HepG2 (cell line): Measurements from ENCODE around the gene CST3. TPM values are rescaled to one million over a fixed set of nuclear protein-coding genes. Genes with fewer than 3 reads are reported as not detected.
A peak's percentile ranks its signal among the peaks of the same experiment; 100 is the strongest.

Experiments used
- AHR ChIP-seq: IDR thresholded peaks from 2 replicates; pipeline ENCODE4 v1.6.1; 2018; ENCODE audit warnings: missing genetic modification reagents, missing compliant biosample characterization
- BATF2 ChIP-seq: sonication (generic); formaldehyde crosslinking; IDR thresholded peaks from 2 replicates; pipeline ENCODE4 v1.8.0; 2022; ENCODE audit warnings: mild to moderate bottlenecking, missing genetic modification reagents, moderate library complexity
- CBX1 ChIP-seq: IDR thresholded peaks from one replicate; pipeline ENCODE4 v1.6.1; 2016; ENCODE audit warnings: antibody characterized with exemption, low read depth
- CC2D1A ChIP-seq: sonication (generic); formaldehyde crosslinking; IDR thresholded peaks from 2 replicates; pipeline ENCODE4 v1.8.1; 2023; ENCODE audit warnings: mild to moderate bottlenecking, missing genetic modification reagents
- CCDC6 ChIP-seq: sonication (generic); formaldehyde crosslinking; IDR thresholded peaks from 2 replicates; pipeline ENCODE4 v1.8.1; 2022; ENCODE audit warnings: mild to moderate bottlenecking, missing genetic modification reagents, moderate library complexity
- DDIT3 ChIP-seq: sonication (generic); formaldehyde crosslinking; IDR thresholded peaks from 2 replicates; pipeline ENCODE4 v1.4.0; 2020; ENCODE audit warnings: mild to moderate bottlenecking, missing genetic modification reagents
- GATAD1 ChIP-seq: IDR thresholded peaks from 2 replicates; pipeline ENCODE4 v1.6.1; 2016; ENCODE audit warnings: missing genetic modification reagents, missing compliant biosample characterization
- GATAD2A ChIP-seq: IDR thresholded peaks from 2 replicates; pipeline ENCODE4 v1.6.1; 2016
- HNRNPLL ChIP-seq: fragments of 200-400 bp; formaldehyde crosslinking; IDR thresholded peaks from 2 replicates; pipeline ENCODE4 v1.6.1; 2017; ENCODE audit warnings: mild to moderate bottlenecking, low read depth, low read length; ENCODE audit not compliant: poor library complexity, severe bottlenecking
- IKZF1 ChIP-seq: fragments of 450-650 bp; IDR thresholded peaks from 2 replicates; pipeline ENCODE4 v1.7.1; 2016
- KMT2B ChIP-seq: IDR thresholded peaks from 2 replicates; pipeline ENCODE4 v1.6.1; 2016; ENCODE audit warnings: missing genetic modification reagents, missing compliant biosample characterization
- LBX2 ChIP-seq: sonication (generic); formaldehyde crosslinking; IDR thresholded peaks from 2 replicates; pipeline ENCODE4 v1.5.0; 2020; ENCODE audit warnings: missing genetic modification reagents, mild to moderate bottlenecking, borderline replicate concordance
- MEIS1 ChIP-seq: sonication (generic); formaldehyde crosslinking; IDR thresholded peaks from 2 replicates; pipeline ENCODE4 v1.9.0; 2021; ENCODE audit warnings: mild to moderate bottlenecking, missing genetic modification reagents, moderate library complexity, borderline replicate concordance
- MLLT10 ChIP-seq: sonication (generic); formaldehyde crosslinking; IDR thresholded peaks from 2 replicates; pipeline ENCODE4 v1.4.0; 2020; ENCODE audit warnings: missing genetic modification reagents
- MLXIP ChIP-seq: sonication (generic); formaldehyde crosslinking; IDR thresholded peaks from 2 replicates; pipeline ENCODE4 v1.9.0; 2021; ENCODE audit warnings: missing genetic modification reagents, borderline replicate concordance
- NFRKB ChIP-seq: fragments of 450-650 bp; IDR thresholded peaks from 2 replicates; pipeline ENCODE4 v1.6.1; 2017
- NFYC ChIP-seq: IDR thresholded peaks from 2 replicates; pipeline ENCODE4 v1.6.1; 2016; ENCODE audit warnings: missing genetic modification reagents, missing compliant biosample characterization
- PITX1 ChIP-seq: sonication (generic); formaldehyde crosslinking; IDR thresholded peaks from 2 replicates; pipeline ENCODE4 v1.5.1; 2020; ENCODE audit warnings: mild to moderate bottlenecking, missing genetic modification reagents
- PLRG1 ChIP-seq: fragments of 450-650 bp; conservative IDR thresholded peaks from 2 replicates; pipeline ENCODE4 v1.6.1; 2016
- PLSCR1 ChIP-seq: sonication (generic); formaldehyde crosslinking; IDR thresholded peaks from 2 replicates; pipeline ENCODE4 v1.5.0; 2020; ENCODE audit warnings: missing genetic modification reagents, mild to moderate bottlenecking, borderline replicate concordance
- RBM39 ChIP-seq: fragments of 200-400 bp; formaldehyde crosslinking; IDR thresholded peaks from one replicate; pipeline ENCODE4 v1.6.1; 2018; ENCODE audit warnings: antibody characterized with exemption, mild to moderate bottlenecking, low read depth, low read length; ENCODE audit not compliant: poor library complexity, severe bottlenecking
- RXRA ChIP-seq: sonication (generic); formaldehyde crosslinking; IDR thresholded peaks from 2 replicates; pipeline ENCODE4 v1.5.1; 2020; ENCODE audit warnings: missing genetic modification reagents
- SP4 ChIP-seq: sonication (generic); formaldehyde crosslinking; IDR thresholded peaks from 2 replicates; pipeline ENCODE4 v1.8.1; 2023; ENCODE audit warnings: mild to moderate bottlenecking, missing genetic modification reagents
- STAT5B ChIP-seq: sonication (generic); formaldehyde crosslinking; IDR thresholded peaks from 2 replicates; pipeline ENCODE4 v1.4.0; 2020; ENCODE audit warnings: missing genetic modification reagents
- ZFP82 ChIP-seq: sonication (generic); formaldehyde crosslinking; IDR thresholded peaks from 2 replicates; pipeline ENCODE4 v1.5.1; 2020; ENCODE audit warnings: mild to moderate bottlenecking, missing genetic modification reagents, borderline replicate concordance
- ZNF207 ChIP-seq: fragments of 450-650 bp; IDR thresholded peaks from 2 replicates; pipeline ENCODE4 v1.6.1; 2016; ENCODE audit warnings: antibody characterized with exemption, borderline replicate concordance
- ZNF546 ChIP-seq: sonication (generic); formaldehyde crosslinking; conservative IDR thresholded peaks from 2 replicates; pipeline ENCODE4 v1.8.1; 2023; ENCODE audit warnings: mild to moderate bottlenecking, missing genetic modification reagents
- ZNF552 ChIP-seq: sonication (generic); formaldehyde crosslinking; IDR thresholded peaks from 2 replicates; pipeline ENCODE4 v1.9.0; 2022; ENCODE audit warnings: missing genetic modification reagents, mild to moderate bottlenecking, borderline replicate concordance
- ZNF782 ChIP-seq: sonication (generic); formaldehyde crosslinking; IDR thresholded peaks from 2 replicates; pipeline ENCODE4 v1.4.0; 2020; ENCODE audit warnings: missing genetic modification reagents, mild to moderate bottlenecking, borderline replicate concordance
- ZSCAN12 ChIP-seq: sonication (generic); formaldehyde crosslinking; IDR thresholded peaks from 2 replicates; pipeline ENCODE4 v1.9.0; 2021; ENCODE audit warnings: mild to moderate bottlenecking, missing genetic modification reagents
- polyA plus RNA-seq, 8 experiments: library from polyadenylated mRNA; depleted of rRNA in 3 of 8; stranded (reverse) in 7 of 8; unstranded in 1 of 8; fragments of >200 nt; fragmentation: Illumina TruSeq in 4 of 8; extraction: Trizol in 4 of 8; gene quantifications; 2 replicates each; pipeline versions ENCODE4 v1.2.1 to v1.2.3, GENCODE V29; 2011 to 2016; ENCODE audit warnings: low read depth in 4 of 8, missing spikeins in 1 of 8, mixed read lengths in 1 of 8; ENCODE audit not compliant: insufficient read depth in 1 of 8
- total RNA-seq, 5 experiments: library from RNA; depleted of rRNA; stranded (reverse); fragments of >200 nt; fragmentation: Illumina TruSeq; extraction: Trizol; gene quantifications; 2 replicates each; pipeline ENCODE4 v1.2.3, GENCODE V29; 2016; ENCODE audit warnings: low read depth in 1 of 5

Gene CST3
- total and polyA plus RNA-seq, 2 of the 13 experiments (the other 11 are each of a cell fraction or from before 2014, with no cell fraction given), result 690 to 1,005 TPM

- TF ChIP-seq RXRA (CRISPR knock-in tag) (peak; percentile 51; the same call in 1 of the 2 replicates), PLSCR1 (CRISPR knock-in tag) (no peak), AHR (CRISPR knock-in tag) (no peak), PITX1 (CRISPR knock-in tag) (peak; percentile 54; the same call in 1 of the 2 replicates), GATAD2A (CRISPR knock-in tag) (peak; percentile 60; the same call in 1 of the 2 replicates), RBM39 (no peak), BATF2 (CRISPR knock-in tag) (no peak), IKZF1 (no peak), NFYC (CRISPR knock-in tag) (no peak), ZNF552 (no peak), ZNF207 (no peak), MLLT10 (CRISPR knock-in tag) (no peak), HNRNPLL (no peak), ZFP82 (CRISPR knock-in tag) (0 out of 2 replicates have a peak, but pooled peaks have one; percentile 40), ZNF546 (CRISPR knock-in tag) (0 out of 2 replicates have a peak, but pooled peaks have one; percentile 47), CBX1 (no peak), CCDC6 (CRISPR knock-in tag) (no peak), PLRG1 (no peak), CC2D1A (CRISPR knock-in tag) (no peak), ZNF782 (no peak), GATAD1 (CRISPR knock-in tag) (peak; percentile 30; the same call in 1 of the 2 replicates), LBX2 (CRISPR knock-in tag) (0 out of 2 replicates have a peak, but pooled peaks have one; percentile 62), DDIT3 (CRISPR knock-in tag) (no peak), ZSCAN12 (no peak), STAT5B (CRISPR knock-in tag) (no peak), MLXIP (no peak), KMT2B (CRISPR knock-in tag) (no peak), NFRKB (no peak), MEIS1 (no peak), SP4 (CRISPR knock-in tag) (0 out of 2 replicates have a peak, but pooled peaks have one; percentile 26)
These were observed 31.1 kb downstream of the CST3 start (continued) for GRCh38 chr20:23606652-23607049.
